Mesenchymal stem cell (in vitro differentiated cells and primary cell): ENCODE measurements around the gene CALML5.
"Not testable (repeated sequence)": the region's sequence is repeated elsewhere in the genome, so short reads cannot be mapped to it uniquely, and the experiment has no call there.

Source experiments
- DNase-seq: peaks from one replicate; pipeline ENCODE4 v3.0.0-alpha.2; 2013
- H2AFZ ChIP-seq: one replicate; pipeline ENCODE4 v1.6.1; 2013; ENCODE audit warnings: low read depth, mild to moderate bottlenecking, control low read depth, inconsistent platforms, low read length, moderate library complexity
- H2AK5ac ChIP-seq: 2 replicates; pipeline ENCODE4 v1.6.1; 2013; ENCODE audit warnings: low read length, moderate library complexity, mild to moderate bottlenecking, inconsistent platforms; ENCODE audit not compliant: severe bottlenecking
- H2BK120ac ChIP-seq: one replicate; pipeline ENCODE4 v1.6.1; 2013; ENCODE audit warnings: low read depth, mild to moderate bottlenecking, inconsistent platforms, low read length, moderate library complexity
- H2BK12ac ChIP-seq, 2 experiments: one replicate each; pipeline ENCODE4 v1.6.1; 2013; ENCODE audit warnings: inconsistent platforms in 2 of 2, low read length in 2 of 2, mild to moderate bottlenecking in 2 of 2, moderate library complexity in 2 of 2, control low read depth in 1 of 2
- H2BK15ac ChIP-seq: one replicate; pipeline ENCODE4 v1.6.1; 2013; ENCODE audit warnings: mild to moderate bottlenecking, low read depth, inconsistent platforms; ENCODE audit not compliant: poor library complexity, severe bottlenecking
- H2BK5ac ChIP-seq: 2 replicates; pipeline ENCODE4 v1.6.1; 2013; ENCODE audit warnings: low read depth, mild to moderate bottlenecking, low read length, control low read depth, inconsistent platforms; ENCODE audit not compliant: poor library complexity, severe bottlenecking
- H3K14ac ChIP-seq, 2 experiments: one replicate each; pipeline ENCODE4 v1.6.1; 2013; ENCODE audit warnings: inconsistent platforms in 2 of 2, low read length in 2 of 2, control low read depth in 1 of 2, mild to moderate bottlenecking in 1 of 2, moderate library complexity in 1 of 2
- H3K18ac ChIP-seq, 2 experiments: one replicate each; pipeline ENCODE4 v1.6.1; 2013; ENCODE audit warnings: inconsistent platforms in 2 of 2, low read length in 2 of 2, control low read depth in 1 of 2, low read depth in 1 of 2, mild to moderate bottlenecking in 1 of 2
- H3K23ac ChIP-seq, 2 experiments: one replicate each; pipeline ENCODE4 v1.6.1; 2013; ENCODE audit warnings: inconsistent platforms in 2 of 2, low read length in 2 of 2, mild to moderate bottlenecking in 2 of 2, moderate library complexity in 2 of 2, control low read depth in 1 of 2
- H3K27ac ChIP-seq: 2 replicates; pipeline ENCODE4 v1.5.1; 2013; ENCODE audit warnings: mild to moderate bottlenecking, moderate library complexity, low read length, control low read depth, inconsistent platforms; ENCODE audit not compliant: poor library complexity, severe bottlenecking
- H3K27me3 ChIP-seq, 2 experiments: 2 replicates each; pipeline versions ENCODE4 v1.6.1 to v1.7.0; 2013; ENCODE audit warnings: low read length in 2 of 2, mild to moderate bottlenecking in 2 of 2, moderate library complexity in 2 of 2, control low read depth in 1 of 2, inconsistent platforms in 1 of 2; ENCODE audit not compliant: control insufficient read depth in 1 of 2, insufficient read depth in 1 of 2
- H3K36me3 ChIP-seq, 2 experiments: 2 replicates each; pipeline versions ENCODE4 v1.6.1 to v1.7.0; 2013; ENCODE audit warnings: low read length in 2 of 2, control low read depth in 1 of 2, inconsistent platforms in 1 of 2, low read depth in 1 of 2, mild to moderate bottlenecking in 1 of 2; ENCODE audit not compliant: insufficient read depth in 2 of 2, control insufficient read depth in 1 of 2
- H3K4ac ChIP-seq, 2 experiments: one replicate each; pipeline ENCODE4 v1.6.1; 2013; ENCODE audit warnings: inconsistent platforms in 2 of 2, low read length in 2 of 2, mild to moderate bottlenecking in 2 of 2, moderate library complexity in 2 of 2, control low read depth in 1 of 2, low read depth in 1 of 2
- H3K4me1 ChIP-seq: 2 replicates; pipeline ENCODE4 v1.6.1; 2013; ENCODE audit warnings: low read depth, low read length, control low read depth; ENCODE audit not compliant: control insufficient read depth, insufficient read depth
- H3K4me2 ChIP-seq: 2 replicates; pipeline ENCODE4 v1.6.1; 2013; ENCODE audit warnings: low read length, mild to moderate bottlenecking, inconsistent platforms; ENCODE audit not compliant: poor library complexity, severe bottlenecking
- H3K4me3 ChIP-seq, 2 experiments: 2 replicates each; pipeline versions ENCODE4 v1.5.1 to v1.7.0; 2013; ENCODE audit warnings: low read length in 2 of 2, mild to moderate bottlenecking in 2 of 2, control low read depth in 1 of 2, low read depth in 1 of 2; ENCODE audit not compliant: insufficient read depth in 1 of 2
- H3K79me1 ChIP-seq: replicated peaks from 2 replicates; pipeline ENCODE4 v1.6.1; 2013; ENCODE audit warnings: mild to moderate bottlenecking, control low read depth, low read length, inconsistent platforms; ENCODE audit not compliant: poor library complexity, severe bottlenecking
- H3K9ac ChIP-seq: 2 replicates; pipeline ENCODE4 v1.7.0; 2013; ENCODE audit warnings: mild to moderate bottlenecking, low read length, moderate library complexity
- H3K9me3 ChIP-seq: 2 replicates; pipeline ENCODE4 v1.7.0; 2013; ENCODE audit warnings: mild to moderate bottlenecking, low read length; ENCODE audit not compliant: control insufficient read depth
- H4K8ac ChIP-seq: one replicate; pipeline ENCODE4 v1.6.1; 2013; ENCODE audit warnings: inconsistent platforms, mild to moderate bottlenecking, low read length, moderate library complexity
- H4K91ac ChIP-seq: one replicate; pipeline ENCODE4 v1.6.1; 2013; ENCODE audit warnings: mild to moderate bottlenecking, low read length, inconsistent platforms
- WGBS: methylation state at CpG from one replicate; pipeline ENCODE4 v1.1.7; 2013; ENCODE audit warnings: mixed read lengths; 5-methylcytosine and 5-hydroxymethylcytosine counted together

The CALML5 gene

GRCh38 chr10:5474642-5475041, 24.7 kb downstream of the CALML5 start:
- not testable (repeated sequence) for H3K4me3 ChIP-seq, H4K91ac ChIP-seq, H2BK120ac ChIP-seq, H3K4me2 ChIP-seq, H3K27ac ChIP-seq, H3K9ac ChIP-seq, H2AFZ ChIP-seq, H2AK5ac ChIP-seq, H3K9me3 ChIP-seq, H2BK5ac ChIP-seq, H3K36me3 ChIP-seq, H3K79me1 ChIP-seq, H4K8ac ChIP-seq, H3K23ac ChIP-seq, H2BK15ac ChIP-seq, H2BK12ac ChIP-seq, H3K18ac ChIP-seq, H3K27me3 ChIP-seq, H3K4me1 ChIP-seq, H3K4ac ChIP-seq, H3K14ac ChIP-seq
- DNase-seq, result peak; percentile 71
- WGBS, result 33% methylated on average over 4 of the region's 4 CpGs

- Histone ChIP-seq H2BK5ac (no peak overlapping the region), H2AK5ac (no peak overlapping the region), H3K4ac (no peak overlapping the region), H3K18ac (no peak overlapping the region), H3K23ac (no peak overlapping the region), H4K8ac (no peak overlapping the region), H3K27me3 (no peaks in the 10 kb centered on the region), H3K4me2 (no peak overlapping the region), H3K27ac (no peak overlapping the region), H3K36me3 (no peaks in the 10 kb centered on the region), H4K91ac (no peak overlapping the region), H3K14ac (no peak overlapping the region), H3K9ac (no peak overlapping the region), H3K9me3 (peaks cover 10% of the 10 kb centered on the region), H3K79me1 (no peaks in the 10 kb centered on the region), H2BK120ac (no peak overlapping the region), H2BK12ac (no peak overlapping the region), H2BK15ac (no peak overlapping the region), H3K4me1 (peaks cover 18% of the 10 kb centered on the region), H2AFZ (no peak overlapping the region), H3K4me3 (no peak overlapping the region)
- DNase-seq, result no peak
- 96% methylated on average over 15 of the region's 15 CpGs for WGBS
These were observed 29.2 kb downstream of the CALML5 start for GRCh38 chr10:5470062-5470751.

- H3K36me3 ChIP-seq, result no peaks in the 10 kb centered on the region
- H3K9me3 ChIP-seq, result peaks cover 10% of the 10 kb centered on the region
- 94% methylated on average over 13 of the region's 15 CpGs for WGBS
- peaks cover 18% of the 10 kb centered on the region for H3K4me1 ChIP-seq
- H2BK15ac ChIP-seq, result no peak overlapping the region
- H3K9ac ChIP-seq, result no peak overlapping the region
- H3K4ac ChIP-seq, result no peak overlapping the region
- H2BK12ac ChIP-seq, result no peak overlapping the region
- no peak overlapping the region for H3K4me2 ChIP-seq
- H3K14ac ChIP-seq, result no peak overlapping the region
- no peak overlapping the region for H2AK5ac ChIP-seq
- H4K91ac ChIP-seq, result no peak overlapping the region
- H3K27me3 ChIP-seq, result no peaks in the 10 kb centered on the region
- H3K18ac ChIP-seq, result no peak overlapping the region
- no peak overlapping the region for H3K4me3 ChIP-seq
- no peaks in the 10 kb centered on the region for H3K79me1 ChIP-seq
- H3K23ac ChIP-seq, result no peak overlapping the region
- no peak overlapping the region for H3K27ac ChIP-seq
- no peak overlapping the region for H2BK5ac ChIP-seq
- H2BK120ac ChIP-seq, result no peak overlapping the region
- H2AFZ ChIP-seq, result no peak overlapping the region
- H4K8ac ChIP-seq, result no peak overlapping the region
- no peak for DNase-seq
These were observed 29.9 kb downstream of the CALML5 start for GRCh38 chr10:5469353-5470061.

GRCh38 chr10:5468262-5469106, 30.9 kb downstream of the CALML5 start:
- peak; percentile 5 for DNase-seq
- no peaks in the 10 kb centered on the region for H3K36me3 ChIP-seq
- peaks cover 10% of the 10 kb centered on the region for H3K9me3 ChIP-seq

More at GRCh38 chr10:5468262-5469106, 30.9 kb downstream of the CALML5 start:
- Histone ChIP-seq H3K79me1 (no peaks in the 10 kb centered on the region), H2AFZ (no peak overlapping the region), H3K9ac (no peak overlapping the region), H3K4ac (no peak overlapping the region), H2AK5ac (no peak overlapping the region), H3K27ac (no peak overlapping the region), H3K23ac (no peak overlapping the region), H3K27me3 (no peaks in the 10 kb centered on the region), H3K18ac (no peak overlapping the region), H4K91ac (no peak overlapping the region), H3K14ac (no peak overlapping the region), H3K4me3 (no peak overlapping the region), H3K4me2 (no peak overlapping the region), H2BK5ac (no peak overlapping the region), H2BK15ac (no peak overlapping the region), H2BK120ac (no peak overlapping the region), H3K4me1 (peaks cover 18% of the 10 kb centered on the region), H4K8ac (no peak overlapping the region), H2BK12ac (no peak overlapping the region)
- WGBS, result 96% methylated on average over 8 of the region's 8 CpGs
